H9 (cell line): ENCODE data around the gene MRPS27. TPM values are rescaled to one million over a fixed set of nuclear protein-coding genes. Genes with fewer than 3 reads are reported as not detected.

Experiments
- DNase-seq: peaks from one replicate; pipeline ENCODE4 v3.0.0-alpha.2; 2017
- H2AFZ ChIP-seq: one replicate; pipeline ENCODE4 v1.6.1; 2013; ENCODE audit warnings: mild to moderate bottlenecking, low read length, control low read depth, moderate library complexity
- H2AK5ac ChIP-seq: 2 replicates; pipeline ENCODE4 v1.6.1; 2013; ENCODE audit warnings: low read length, control low read depth, mixed read lengths; ENCODE audit not compliant: insufficient read length
- H2BK120ac ChIP-seq: one replicate; pipeline ENCODE4 v1.6.1; 2013; ENCODE audit warnings: low read depth, mild to moderate bottlenecking, low read length, control low read depth, inconsistent platforms; ENCODE audit not compliant: poor library complexity, severe bottlenecking
- H2BK12ac ChIP-seq: 2 replicates; pipeline ENCODE4 v1.6.1; 2013; ENCODE audit warnings: low read length, control low read depth, mixed read lengths, low read depth; ENCODE audit not compliant: insufficient read length
- H2BK15ac ChIP-seq: 2 replicates; pipeline ENCODE4 v1.6.1; 2013; ENCODE audit warnings: low read depth, low read length, control low read depth
- H2BK20ac ChIP-seq: one replicate; pipeline ENCODE4 v1.6.1; 2013; ENCODE audit warnings: low read depth, mild to moderate bottlenecking, low read length, control low read depth, inconsistent platforms; ENCODE audit not compliant: poor library complexity, severe bottlenecking
- H2BK5ac ChIP-seq: 2 replicates; pipeline ENCODE4 v1.6.1; 2013; ENCODE audit warnings: low read length, control low read depth, mixed read lengths; ENCODE audit not compliant: insufficient read length
- H3K14ac ChIP-seq: 2 replicates; pipeline ENCODE4 v1.6.1; 2013; ENCODE audit warnings: low read length, control low read depth; ENCODE audit not compliant: insufficient read depth
- H3K18ac ChIP-seq: 2 replicates; pipeline ENCODE4 v1.6.1; 2013; ENCODE audit warnings: low read depth, mild to moderate bottlenecking, mixed read lengths, low read length, control low read depth; ENCODE audit not compliant: insufficient read length
- H3K23ac ChIP-seq: 2 replicates; pipeline ENCODE4 v1.6.1; 2013; ENCODE audit warnings: low read length, control low read depth, mixed read lengths, low read depth; ENCODE audit not compliant: insufficient read length
- H3K23me2 ChIP-seq: 2 replicates; pipeline ENCODE4 v1.6.1; 2013; ENCODE audit warnings: low read depth, mild to moderate bottlenecking, mixed read lengths, low read length, control low read depth; ENCODE audit not compliant: insufficient read length, poor library complexity, severe bottlenecking
- H3K27ac ChIP-seq: 2 replicates; pipeline ENCODE4 v1.5.1; 2013; ENCODE audit warnings: low read length, control low read depth, mixed read lengths, low read depth; ENCODE audit not compliant: insufficient read length
- H3K27me3 ChIP-seq: 2 replicates; pipeline ENCODE4 v1.6.1; 2013; ENCODE audit warnings: low read length, control low read depth, inconsistent platforms; ENCODE audit not compliant: insufficient read depth
- H3K4ac ChIP-seq: 2 replicates; pipeline ENCODE4 v1.6.1; 2013; ENCODE audit warnings: low read depth, mild to moderate bottlenecking, control low read depth, inconsistent platforms, low read length, moderate library complexity
- H3K4me1 ChIP-seq: 2 replicates; pipeline ENCODE4 v1.6.1; 2013; ENCODE audit warnings: low read length, control low read depth, inconsistent platforms; ENCODE audit not compliant: insufficient read depth
- H3K4me2 ChIP-seq: 2 replicates; pipeline ENCODE4 v1.6.1; 2013; ENCODE audit warnings: low read length, control low read depth, mixed read lengths; ENCODE audit not compliant: insufficient read length, insufficient read depth
- H3K56ac ChIP-seq: 2 replicates; pipeline ENCODE4 v1.6.1; 2013; ENCODE audit warnings: low read depth, mild to moderate bottlenecking, mixed read lengths, low read length, control low read depth; ENCODE audit not compliant: insufficient read length
- H3K79me1 ChIP-seq: 2 replicates; pipeline ENCODE4 v1.6.1; 2013; ENCODE audit warnings: low read depth, mild to moderate bottlenecking, moderate library complexity, low read length, control low read depth, inconsistent platforms; ENCODE audit not compliant: insufficient read depth, poor library complexity, severe bottlenecking
- H3K79me2 ChIP-seq: 2 replicates; pipeline ENCODE4 v1.6.1; 2013; ENCODE audit warnings: low read length, control low read depth, inconsistent platforms; ENCODE audit not compliant: insufficient read depth
- H3K9ac ChIP-seq: 2 replicates; pipeline ENCODE4 v1.6.1; 2013; ENCODE audit warnings: low read length, control low read depth, mixed read lengths; ENCODE audit not compliant: insufficient read length; ENCODE audit errors: extremely low read depth
- H3K9me3 ChIP-seq: one replicate; pipeline ENCODE4 v1.6.1; 2013; ENCODE audit warnings: low read depth, low read length, inconsistent platforms; ENCODE audit not compliant: control insufficient read depth
- H3T11ph ChIP-seq: one replicate; pipeline ENCODE4 v1.6.1; 2013; ENCODE audit warnings: mild to moderate bottlenecking, low read length, control low read depth, inconsistent platforms
- H4K20me1 ChIP-seq: one replicate; pipeline ENCODE4 v1.6.1; 2013; ENCODE audit not compliant: control insufficient read depth, insufficient read length, insufficient read depth
- H4K5ac ChIP-seq: 2 replicates; pipeline ENCODE4 v1.6.1; 2013; ENCODE audit warnings: low read depth, mild to moderate bottlenecking, mixed read lengths, low read length, control low read depth; ENCODE audit not compliant: insufficient read length
- H4K8ac ChIP-seq: replicated peaks from 2 replicates; pipeline ENCODE4 v1.6.1; 2013; ENCODE audit warnings: low read length, control low read depth, mixed read lengths, low read depth; ENCODE audit not compliant: insufficient read length
- H4K91ac ChIP-seq: 2 replicates; pipeline ENCODE4 v1.6.1; 2013; ENCODE audit warnings: low read depth, mild to moderate bottlenecking, moderate library complexity, mixed read lengths, low read length, control low read depth; ENCODE audit not compliant: insufficient read length
- H3K27ac Mint-ChIP-seq, 3 experiments: 2 replicates in 2 of 3; 3 replicates in 1 of 3; pipeline ENCODE4 v1.8.0; 2020 to 2021; ENCODE audit warnings: mixed read lengths in 3 of 3, mild to moderate bottlenecking in 1 of 3, moderate library complexity in 1 of 3
- H3K27me3 Mint-ChIP-seq: 2 replicates; pipeline ENCODE4 v1.8.0; 2021; ENCODE audit warnings: low read depth, mild to moderate bottlenecking, moderate library complexity, mixed read lengths
- H3K36me3 Mint-ChIP-seq, 3 experiments: 2 replicates in 2 of 3; 3 replicates in 1 of 3; pipeline ENCODE4 v1.8.0; 2020 to 2021; ENCODE audit warnings: low read depth in 3 of 3, mixed read lengths in 3 of 3; ENCODE audit not compliant: insufficient read depth in 1 of 3
- H3K4me1 Mint-ChIP-seq, 2 experiments: 2 replicates each; pipeline ENCODE4 v1.8.0; 2020; ENCODE audit warnings: mixed read lengths in 2 of 2
- H3K4me3 Mint-ChIP-seq, 2 experiments: 2 replicates in 1 of 2; 3 replicates in 1 of 2; pipeline ENCODE4 v1.8.0; 2020 to 2021; ENCODE audit warnings: mild to moderate bottlenecking in 2 of 2, mixed read lengths in 2 of 2, moderate library complexity in 1 of 2
- H3K9me3 Mint-ChIP-seq, 2 experiments: 2 replicates in 1 of 2; 3 replicates in 1 of 2; pipeline ENCODE4 v1.8.0; 2020; ENCODE audit warnings: mild to moderate bottlenecking in 2 of 2, mixed read lengths in 2 of 2, moderate library complexity in 1 of 2
- CTCF ChIP-seq: fragments of 200-600 bp; sonication (generic); conservative IDR thresholded peaks from 3 replicates; pipeline ENCODE4 v1.8.0; 2021; ENCODE audit warnings: antibody characterized with exemption, mild to moderate bottlenecking
- WGBS: extraction: QIAGEN DNeasy Blood & Tissue Kit; methylation state at CpG from one replicate; pipeline ENCODE4 v1.1.7; 2013; ENCODE audit warnings: missing lambda C conversion rate, low lambda C conversion rate, mixed read lengths; ENCODE audit not compliant: insufficient read length; ENCODE audit errors: extremely low coverage; 5-methylcytosine and 5-hydroxymethylcytosine counted together
- total RNA-seq: library from RNA; stranded (reverse); gene quantifications from 2 replicates; pipeline ENCODE4 v1.2.1, GENCODE V29; 2021

The MRPS27 gene
- total RNA-seq, 1 experiment from 2014 or later = 83.3 TPM

GRCh38 chr5:72368271-72368670 lies 48.2 kb upstream of the MRPS27 start:
- Histone ChIP-seq H4K91ac (no peak overlapping the region), H4K5ac (no peak overlapping the region), H2AFZ (no peak overlapping the region), H3T11ph (no peak overlapping the region), H3K23ac (no peak overlapping the region), H4K8ac (no peak overlapping the region), H3K9me3 (no peaks in the 10 kb centered on the region), H2BK5ac (no peak overlapping the region), H2BK12ac (no peak overlapping the region), H2BK15ac (no peak overlapping the region), H2BK120ac (no peak overlapping the region), H2AK5ac (no peak overlapping the region), H2BK20ac (no peak overlapping the region), H3K23me2 (no peaks in the 10 kb centered on the region), H3K79me2 (no peaks in the 10 kb centered on the region), H3K79me1 (no peaks in the 10 kb centered on the region), H3K27ac (no peak overlapping the region), H4K20me1 (no peaks in the 10 kb centered on the region), H3K4ac (no peak overlapping the region), H3K14ac (no peak overlapping the region), H3K4me2 (no peak overlapping the region), H3K27me3 (no peaks in the 10 kb centered on the region), H3K9ac (no peak overlapping the region), H3K56ac (no peak overlapping the region), H3K18ac (no peak overlapping the region), H3K4me1 (peaks cover 7% of the 10 kb centered on the region; the same call in 1 of the 2 replicates)
- no peaks in the 10 kb centered on the region for H3K27me3 Mint-ChIP-seq
- DNase-seq = no peak
- 0 out of 7 replicates have a peak, but pooled peaks cover 0 to 3% (median 0%) of the 10 kb centered on the region in 3 experiments for H3K36me3 Mint-ChIP-seq
- peaks cover 22 to 41% of the 10 kb centered on the region in 2 experiments for H3K4me1 Mint-ChIP-seq
- H3K9me3 Mint-ChIP-seq = no peaks in the 10 kb centered on the region
- no peak overlapping the region for H3K27ac Mint-ChIP-seq
- TF ChIP-seq CTCF = no peak
- no CpG with 5 or more reads among the region's 1 CpG for WGBS
- H3K4me3 Mint-ChIP-seq = no peak overlapping the region
